HEK293 (cell line): ENCODE results near the gene PCDH1.

Experiments used
- KLF7 ChIP-seq: fragments of 450-650 bp; formaldehyde crosslinking; IDR thresholded peaks from 2 replicates; pipeline ENCODE4 v1.5.1; 2016; ENCODE audit warnings: missing biosample characterization, missing genetic modification characterization, borderline replicate concordance
- KLF8 ChIP-seq: fragments of 450-650 bp; formaldehyde crosslinking; IDR thresholded peaks from 2 replicates; pipeline ENCODE4 v1.5.1; 2016; ENCODE audit warnings: missing biosample characterization, missing genetic modification characterization
- OVOL3 ChIP-seq: fragments of 450-650 bp; formaldehyde crosslinking; IDR thresholded peaks from 2 replicates; pipeline ENCODE4 v1.5.1; 2016; ENCODE audit warnings: missing biosample characterization, missing genetic modification characterization
- REPIN1 ChIP-seq: fragments of 450-650 bp; formaldehyde crosslinking; IDR thresholded peaks from 2 replicates; pipeline ENCODE4 v1.5.1; 2017; ENCODE audit warnings: missing biosample characterization, missing genetic modification characterization, low read depth
- SP7 ChIP-seq: fragments of 450-650 bp; formaldehyde crosslinking; IDR thresholded peaks from 2 replicates; pipeline ENCODE4 v1.5.1; 2016; ENCODE audit warnings: missing biosample characterization, missing genetic modification characterization
- TRIM28 ChIP-seq: IDR thresholded peaks from 2 replicates; pipeline ENCODE4 v1.6.1; 2011; ENCODE audit warnings: low read length, control low read depth, borderline replicate concordance
- WT1 ChIP-seq: fragments of 450-650 bp; formaldehyde crosslinking; IDR thresholded peaks from 2 replicates; pipeline ENCODE4 v1.5.1; 2016; ENCODE audit warnings: missing biosample characterization, missing genetic modification characterization
- ZBTB1 ChIP-seq: fragments of 450-650 bp; formaldehyde crosslinking; IDR thresholded peaks from 2 replicates; pipeline ENCODE4 v1.5.1; 2016; ENCODE audit warnings: missing biosample characterization, missing genetic modification characterization
- ZNF221 ChIP-seq: fragments of 450-650 bp; formaldehyde crosslinking; IDR thresholded peaks from 2 replicates; pipeline ENCODE4 v1.5.1; 2017; ENCODE audit warnings: missing biosample characterization, missing genetic modification characterization, borderline replicate concordance
- ZNF274 ChIP-seq, 2 experiments: fragments of 200-500 bp in 1 of 2; fragments of 450-650 bp in 1 of 2; sonication (Bioruptor generic) in 1 of 2; formaldehyde crosslinking in 1 of 2; IDR thresholded peaks; 2 replicates each; pipeline versions ENCODE4 v1.5.1 to v1.6.1; 2014 to 2016; ENCODE audit warnings: borderline replicate concordance in 1 of 2, inconsistent platforms in 1 of 2, low read length in 1 of 2, missing biosample characterization in 1 of 2, missing genetic modification characterization in 1 of 2
- ZNF292 ChIP-seq: fragments of 450-650 bp; formaldehyde crosslinking; IDR thresholded peaks from 2 replicates; pipeline ENCODE4 v1.5.1; 2016; ENCODE audit warnings: low read depth, missing biosample characterization, missing genetic modification characterization, borderline replicate concordance
- ZNF416 ChIP-seq: fragments of 450-650 bp; formaldehyde crosslinking; IDR thresholded peaks from 2 replicates; pipeline ENCODE4 v1.5.1; 2016; ENCODE audit warnings: missing biosample characterization, missing genetic modification characterization
- ZNF48 ChIP-seq: fragments of 450-650 bp; formaldehyde crosslinking; IDR thresholded peaks from 2 replicates; pipeline ENCODE4 v1.5.1; 2016; ENCODE audit warnings: missing biosample characterization, missing genetic modification characterization
- ZNF544 ChIP-seq: fragments of 450-650 bp; formaldehyde crosslinking; IDR thresholded peaks from 2 replicates; pipeline ENCODE4 v1.5.0; 2017; ENCODE audit warnings: missing biosample characterization, missing genetic modification characterization
- ZNF561 ChIP-seq: fragments of 450-650 bp; IDR thresholded peaks from 2 replicates; pipeline ENCODE4 v1.5.1; 2018; ENCODE audit warnings: missing biosample characterization, missing genetic modification characterization, borderline replicate concordance
- ZNF626 ChIP-seq: fragments of 450-650 bp; sonication (Bioruptor Pico); formaldehyde crosslinking; IDR thresholded peaks from 2 replicates; pipeline ENCODE4 v1.5.1; 2018; ENCODE audit warnings: missing biosample characterization, missing genetic modification characterization, inconsistent platforms
- ZNF792 ChIP-seq: fragments of 450-650 bp; formaldehyde crosslinking; IDR thresholded peaks from 2 replicates; pipeline ENCODE4 v1.5.1; 2016; ENCODE audit warnings: missing biosample characterization, missing genetic modification characterization
- ZSCAN16 ChIP-seq: fragments of 450-650 bp; formaldehyde crosslinking; IDR thresholded peaks from 2 replicates; pipeline ENCODE4 v1.5.1; 2016; ENCODE audit warnings: missing biosample characterization, missing genetic modification characterization
- TF ChIP-seq, protein P1 (sequence below): fragments of 450-650 bp; formaldehyde crosslinking; IDR thresholded peaks from 2 replicates; pipeline ENCODE4 v1.5.1; 2016; ENCODE audit warnings: missing biosample characterization, missing genetic modification characterization
- TF ChIP-seq, protein P2 (sequence below): fragments of 450-650 bp; formaldehyde crosslinking; conservative IDR thresholded peaks from 2 replicates; pipeline ENCODE4 v1.5.1; 2016; ENCODE audit warnings: low read depth, missing biosample characterization, missing genetic modification characterization
- TF ChIP-seq, protein P3 (sequence below): fragments of 450-650 bp; formaldehyde crosslinking; IDR thresholded peaks from 2 replicates; pipeline ENCODE4 v1.5.1; 2016; ENCODE audit warnings: missing biosample characterization, missing genetic modification characterization
- TF ChIP-seq, protein P4 (sequence below): fragments of 450-650 bp; formaldehyde crosslinking; IDR thresholded peaks from 2 replicates; pipeline ENCODE4 v1.5.1; 2016; ENCODE audit warnings: missing biosample characterization, missing genetic modification characterization
- TF ChIP-seq, protein P5 (sequence below): fragments of 450-650 bp; formaldehyde crosslinking; IDR thresholded peaks from 2 replicates; pipeline ENCODE4 v1.5.1; 2016; ENCODE audit warnings: missing biosample characterization, missing genetic modification characterization, low read depth
- TF ChIP-seq, protein P6 (sequence below): fragments of 450-650 bp; formaldehyde crosslinking; conservative IDR thresholded peaks from 2 replicates; pipeline ENCODE4 v1.5.1; 2016; ENCODE audit warnings: low read depth, missing biosample characterization, missing genetic modification characterization

Gene PCDH1

DNA sequence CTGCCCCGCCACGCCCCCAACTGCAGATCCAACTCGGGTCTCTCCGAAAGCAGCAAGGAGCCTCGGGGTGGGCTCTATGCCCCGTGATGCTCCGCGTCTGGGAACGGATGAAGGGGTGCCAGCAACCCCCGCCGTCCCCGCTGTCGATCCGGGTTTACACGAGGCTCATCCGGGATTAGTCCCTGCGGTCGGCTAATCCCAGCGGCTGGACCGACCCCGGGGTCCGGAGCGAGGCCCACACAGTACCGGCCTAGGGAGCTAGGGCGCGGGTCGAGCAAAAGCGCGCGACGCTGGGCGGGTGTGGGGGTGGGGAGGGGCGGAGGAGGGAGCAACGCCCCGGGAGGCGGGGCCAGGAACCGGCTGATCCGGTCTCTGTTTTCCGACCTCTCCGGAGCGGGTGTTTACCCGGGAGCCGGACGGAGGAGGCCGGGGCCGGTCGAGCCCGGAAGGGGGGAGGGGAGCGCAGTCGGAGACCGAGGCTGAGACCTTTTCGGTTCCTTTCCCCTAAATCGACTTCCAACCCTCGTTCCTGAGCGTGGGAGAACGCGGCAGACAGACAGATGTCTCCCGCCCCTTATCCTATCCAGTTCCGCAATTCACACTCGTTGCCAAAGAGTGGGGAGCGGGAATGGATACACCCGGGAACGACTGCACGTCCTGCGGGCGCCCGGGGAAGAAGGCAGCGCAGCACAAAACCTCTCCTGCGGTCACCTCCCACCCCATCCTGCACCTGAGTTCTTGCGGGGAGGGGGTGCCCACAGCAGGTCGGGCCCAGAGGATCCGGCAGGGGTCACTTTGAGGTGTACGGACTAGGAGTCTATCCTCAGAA is 28.6 kb downstream of the PCDH1 start (continued):
- no peak for TF ChIP-seq ZNF274 (IDR thresholded peaks at IDR 0.05; ENCODE audit: low read length)
- TF ChIP-seq ZNF274 (tag by site-specific recombination; IDR thresholded peaks at IDR 0.05; ENCODE audit: borderline replicate concordance): no peak
- TF ChIP-seq ZNF48: no peak
- TF ChIP-seq, protein P1, sequence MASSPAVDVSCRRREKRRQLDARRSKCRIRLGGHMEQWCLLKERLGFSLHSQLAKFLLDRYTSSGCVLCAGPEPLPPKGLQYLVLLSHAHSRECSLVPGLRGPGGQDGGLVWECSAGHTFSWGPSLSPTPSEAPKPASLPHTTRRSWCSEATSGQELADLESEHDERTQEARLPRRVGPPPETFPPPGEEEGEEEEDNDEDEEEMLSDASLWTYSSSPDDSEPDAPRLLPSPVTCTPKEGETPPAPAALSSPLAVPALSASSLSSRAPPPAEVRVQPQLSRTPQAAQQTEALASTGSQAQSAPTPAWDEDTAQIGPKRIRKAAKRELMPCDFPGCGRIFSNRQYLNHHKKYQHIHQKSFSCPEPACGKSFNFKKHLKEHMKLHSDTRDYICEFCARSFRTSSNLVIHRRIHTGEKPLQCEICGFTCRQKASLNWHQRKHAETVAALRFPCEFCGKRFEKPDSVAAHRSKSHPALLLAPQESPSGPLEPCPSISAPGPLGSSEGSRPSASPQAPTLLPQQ (tag by site-specific recombination): no peak
- TF ChIP-seq, protein P2, sequence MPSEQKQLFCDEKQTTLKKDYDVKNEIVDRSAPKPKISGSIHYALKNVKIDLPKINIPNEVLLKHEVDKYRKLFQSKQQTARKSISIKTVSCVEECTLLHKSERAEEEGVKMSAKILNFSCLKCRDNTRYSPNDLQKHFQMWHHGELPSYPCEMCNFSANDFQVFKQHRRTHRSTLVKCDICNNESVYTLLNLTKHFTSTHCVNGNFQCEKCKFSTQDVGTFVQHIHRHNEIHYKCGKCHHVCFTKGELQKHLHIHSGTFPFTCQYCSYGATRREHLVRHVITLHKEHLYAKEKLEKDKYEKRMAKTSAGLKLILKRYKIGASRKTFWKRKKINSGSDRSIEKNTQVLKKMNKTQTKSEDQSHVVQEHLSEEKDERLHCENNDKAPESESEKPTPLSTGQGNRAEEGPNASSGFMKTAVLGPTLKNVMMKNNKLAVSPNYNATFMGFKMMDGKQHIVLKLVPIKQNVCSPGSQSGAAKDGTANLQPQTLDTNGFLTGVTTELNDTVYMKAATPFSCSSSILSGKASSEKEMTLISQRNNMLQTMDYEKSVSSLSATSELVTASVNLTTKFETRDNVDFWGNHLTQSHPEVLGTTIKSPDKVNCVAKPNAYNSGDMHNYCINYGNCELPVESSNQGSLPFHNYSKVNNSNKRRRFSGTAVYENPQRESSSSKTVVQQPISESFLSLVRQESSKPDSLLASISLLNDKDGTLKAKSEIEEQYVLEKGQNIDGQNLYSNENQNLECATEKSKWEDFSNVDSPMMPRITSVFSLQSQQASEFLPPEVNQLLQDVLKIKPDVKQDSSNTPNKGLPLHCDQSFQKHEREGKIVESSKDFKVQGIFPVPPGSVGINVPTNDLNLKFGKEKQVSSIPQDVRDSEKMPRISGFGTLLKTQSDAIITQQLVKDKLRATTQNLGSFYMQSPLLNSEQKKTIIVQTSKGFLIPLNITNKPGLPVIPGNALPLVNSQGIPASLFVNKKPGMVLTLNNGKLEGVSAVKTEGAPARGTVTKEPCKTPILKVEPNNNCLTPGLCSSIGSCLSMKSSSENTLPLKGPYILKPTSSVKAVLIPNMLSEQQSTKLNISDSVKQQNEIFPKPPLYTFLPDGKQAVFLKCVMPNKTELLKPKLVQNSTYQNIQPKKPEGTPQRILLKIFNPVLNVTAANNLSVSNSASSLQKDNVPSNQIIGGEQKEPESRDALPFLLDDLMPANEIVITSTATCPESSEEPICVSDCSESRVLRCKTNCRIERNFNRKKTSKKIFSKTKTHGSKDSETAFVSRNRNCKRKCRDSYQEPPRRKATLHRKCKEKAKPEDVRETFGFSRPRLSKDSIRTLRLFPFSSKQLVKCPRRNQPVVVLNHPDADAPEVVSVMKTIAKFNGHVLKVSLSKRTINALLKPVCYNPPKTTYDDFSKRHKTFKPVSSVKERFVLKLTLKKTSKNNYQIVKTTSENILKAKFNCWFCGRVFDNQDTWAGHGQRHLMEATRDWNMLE: no peak
- TF ChIP-seq, protein P3, sequence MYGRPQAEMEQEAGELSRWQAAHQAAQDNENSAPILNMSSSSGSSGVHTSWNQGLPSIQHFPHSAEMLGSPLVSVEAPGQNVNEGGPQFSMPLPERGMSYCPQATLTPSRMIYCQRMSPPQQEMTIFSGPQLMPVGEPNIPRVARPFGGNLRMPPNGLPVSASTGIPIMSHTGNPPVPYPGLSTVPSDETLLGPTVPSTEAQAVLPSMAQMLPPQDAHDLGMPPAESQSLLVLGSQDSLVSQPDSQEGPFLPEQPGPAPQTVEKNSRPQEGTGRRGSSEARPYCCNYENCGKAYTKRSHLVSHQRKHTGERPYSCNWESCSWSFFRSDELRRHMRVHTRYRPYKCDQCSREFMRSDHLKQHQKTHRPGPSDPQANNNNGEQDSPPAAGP: peak; percentile 79
- peak; percentile 83 for TF ChIP-seq KLF8 (tag by site-specific recombination)
- TF ChIP-seq ZNF792 (tag by site-specific recombination): no peak
- no peak for TF ChIP-seq TRIM28
- TF ChIP-seq WT1 (tag by site-specific recombination): no peak
- no peak for TF ChIP-seq ZNF626 (tag by site-specific recombination)
- 0 out of 2 replicates have a peak, but pooled peaks have one; percentile 38 for TF ChIP-seq REPIN1 (tag by site-specific recombination)
- TF ChIP-seq KLF7 (tag by site-specific recombination): peak; percentile 66; the same call in 1 of the 2 replicates
- TF ChIP-seq ZNF561 (tag by site-specific recombination): peak; percentile 83
- TF ChIP-seq, protein P4, sequence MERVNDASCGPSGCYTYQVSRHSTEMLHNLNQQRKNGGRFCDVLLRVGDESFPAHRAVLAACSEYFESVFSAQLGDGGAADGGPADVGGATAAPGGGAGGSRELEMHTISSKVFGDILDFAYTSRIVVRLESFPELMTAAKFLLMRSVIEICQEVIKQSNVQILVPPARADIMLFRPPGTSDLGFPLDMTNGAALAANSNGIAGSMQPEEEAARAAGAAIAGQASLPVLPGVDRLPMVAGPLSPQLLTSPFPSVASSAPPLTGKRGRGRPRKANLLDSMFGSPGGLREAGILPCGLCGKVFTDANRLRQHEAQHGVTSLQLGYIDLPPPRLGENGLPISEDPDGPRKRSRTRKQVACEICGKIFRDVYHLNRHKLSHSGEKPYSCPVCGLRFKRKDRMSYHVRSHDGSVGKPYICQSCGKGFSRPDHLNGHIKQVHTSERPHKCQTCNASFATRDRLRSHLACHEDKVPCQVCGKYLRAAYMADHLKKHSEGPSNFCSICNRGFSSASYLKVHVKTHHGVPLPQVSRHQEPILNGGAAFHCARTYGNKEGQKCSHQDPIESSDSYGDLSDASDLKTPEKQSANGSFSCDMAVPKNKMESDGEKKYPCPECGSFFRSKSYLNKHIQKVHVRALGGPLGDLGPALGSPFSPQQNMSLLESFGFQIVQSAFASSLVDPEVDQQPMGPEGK: peak; percentile 79
- TF ChIP-seq ZSCAN16 (tag by site-specific recombination): 0 out of 2 replicates have a peak, but pooled peaks have one; percentile 23
- no peak for TF ChIP-seq ZBTB1 (tag by site-specific recombination)
- TF ChIP-seq, protein P5, sequence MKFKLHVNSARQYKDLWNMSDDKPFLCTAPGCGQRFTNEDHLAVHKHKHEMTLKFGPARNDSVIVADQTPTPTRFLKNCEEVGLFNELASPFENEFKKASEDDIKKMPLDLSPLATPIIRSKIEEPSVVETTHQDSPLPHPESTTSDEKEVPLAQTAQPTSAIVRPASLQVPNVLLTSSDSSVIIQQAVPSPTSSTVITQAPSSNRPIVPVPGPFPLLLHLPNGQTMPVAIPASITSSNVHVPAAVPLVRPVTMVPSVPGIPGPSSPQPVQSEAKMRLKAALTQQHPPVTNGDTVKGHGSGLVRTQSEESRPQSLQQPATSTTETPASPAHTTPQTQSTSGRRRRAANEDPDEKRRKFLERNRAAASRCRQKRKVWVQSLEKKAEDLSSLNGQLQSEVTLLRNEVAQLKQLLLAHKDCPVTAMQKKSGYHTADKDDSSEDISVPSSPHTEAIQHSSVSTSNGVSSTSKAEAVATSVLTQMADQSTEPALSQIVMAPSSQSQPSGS (tag by site-specific recombination): no peak
- no peak for TF ChIP-seq ZNF544 (tag by site-specific recombination)
- peak; percentile 64 for TF ChIP-seq SP7 (tag by site-specific recombination)
- TF ChIP-seq ZNF416: no peak
- TF ChIP-seq, protein P6, sequence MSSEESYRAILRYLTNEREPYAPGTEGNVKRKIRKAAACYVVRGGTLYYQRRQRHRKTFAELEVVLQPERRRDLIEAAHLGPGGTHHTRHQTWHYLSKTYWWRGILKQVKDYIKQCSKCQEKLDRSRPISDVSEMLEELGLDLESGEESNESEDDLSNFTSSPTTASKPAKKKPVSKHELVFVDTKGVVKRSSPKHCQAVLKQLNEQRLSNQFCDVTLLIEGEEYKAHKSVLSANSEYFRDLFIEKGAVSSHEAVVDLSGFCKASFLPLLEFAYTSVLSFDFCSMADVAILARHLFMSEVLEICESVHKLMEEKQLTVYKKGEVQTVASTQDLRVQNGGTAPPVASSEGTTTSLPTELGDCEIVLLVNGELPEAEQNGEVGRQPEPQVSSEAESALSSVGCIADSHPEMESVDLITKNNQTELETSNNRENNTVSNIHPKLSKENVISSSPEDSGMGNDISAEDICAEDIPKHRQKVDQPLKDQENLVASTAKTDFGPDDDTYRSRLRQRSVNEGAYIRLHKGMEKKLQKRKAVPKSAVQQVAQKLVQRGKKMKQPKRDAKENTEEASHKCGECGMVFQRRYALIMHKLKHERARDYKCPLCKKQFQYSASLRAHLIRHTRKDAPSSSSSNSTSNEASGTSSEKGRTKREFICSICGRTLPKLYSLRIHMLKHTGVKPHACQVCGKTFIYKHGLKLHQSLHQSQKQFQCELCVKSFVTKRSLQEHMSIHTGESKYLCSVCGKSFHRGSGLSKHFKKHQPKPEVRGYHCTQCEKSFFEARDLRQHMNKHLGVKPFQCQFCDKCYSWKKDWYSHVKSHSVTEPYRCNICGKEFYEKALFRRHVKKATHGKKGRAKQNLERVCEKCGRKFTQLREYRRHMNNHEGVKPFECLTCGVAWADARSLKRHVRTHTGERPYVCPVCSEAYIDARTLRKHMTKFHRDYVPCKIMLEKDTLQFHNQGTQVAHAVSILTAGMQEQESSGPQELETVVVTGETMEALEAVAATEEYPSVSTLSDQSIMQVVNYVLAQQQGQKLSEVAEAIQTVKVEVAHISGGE (tag by site-specific recombination): peak; percentile 94
- no peak for TF ChIP-seq ZNF292 (tag by site-specific recombination)
- no peak for TF ChIP-seq ZNF221 (tag by site-specific recombination)
- no peak for TF ChIP-seq OVOL3 (tag by site-specific recombination)
